SK-N-MC (cell line): Measurements from ENCODE around the gene FMC1.

Source experiments
- EZH2 ChIP-seq: fragments of 200-600 bp; sonication (generic); IDR thresholded peaks from one replicate; pipeline ENCODE4 v1.6.1; 2017; ENCODE audit warnings: antibody characterized with exemption
- FOXP2 ChIP-seq: optimal IDR thresholded peaks from 2 replicates; pipeline ENCODE3; 2011; ENCODE audit warnings: mild to moderate bottlenecking, moderate library complexity; ENCODE audit not compliant: insufficient read depth; ENCODE audit errors: extremely low read length, control extremely low read depth
- POLR2AphosphoS5 ChIP-seq: IDR thresholded peaks from 2 replicates; pipeline ENCODE4 v1.6.1; 2012; ENCODE audit warnings: mild to moderate bottlenecking, low read depth, low read length, borderline replicate concordance

DNA sequence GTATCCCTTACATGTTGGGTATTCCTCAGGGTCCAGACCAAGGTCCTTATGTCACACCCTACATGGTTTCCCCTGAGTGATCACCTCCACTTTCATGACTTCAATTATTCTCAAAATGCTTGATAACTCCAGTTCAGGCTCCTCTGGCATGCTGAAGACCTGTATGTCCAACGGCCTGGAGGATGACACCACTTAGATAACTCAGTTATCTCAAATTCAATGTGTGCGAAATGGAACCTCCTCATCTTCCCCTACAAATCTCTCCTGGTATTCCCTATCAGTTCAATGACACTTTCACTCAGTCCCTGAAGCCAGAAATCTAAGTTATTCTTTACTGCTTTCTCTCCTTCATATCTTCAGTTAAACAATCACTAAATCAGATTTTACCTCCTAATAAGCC is 9.9 kb downstream of the FMC1 start:
- TF ChIP-seq POLR2AphosphoS5: no peak
- no peak for TF ChIP-seq EZH2
- no peak for TF ChIP-seq FOXP2
